ENCODE results near the gene KBTBD4. TPM values are rescaled to one million over a fixed set of nuclear protein-coding genes. Genes with fewer than 3 reads are reported as not detected.

Gene KBTBD4
- total RNA-seq (ENCODE audit: unreplicated experiment), result 12.1 TPM
- long read RNA-seq, transcript KBTBD4-202 (4 exons, 2,372 nt), result major isoform, 14 of 31 reads
- long read RNA-seq, transcript KBTBD4-201 (4 exons, 2,460 nt), result minor isoform, 10 of 31 reads
- long read RNA-seq, partial matches to known transcripts, result 0 of 31 reads
- long read RNA-seq, other reads (novel, unspliced or antisense), result 5 of 31 reads

DNA sequence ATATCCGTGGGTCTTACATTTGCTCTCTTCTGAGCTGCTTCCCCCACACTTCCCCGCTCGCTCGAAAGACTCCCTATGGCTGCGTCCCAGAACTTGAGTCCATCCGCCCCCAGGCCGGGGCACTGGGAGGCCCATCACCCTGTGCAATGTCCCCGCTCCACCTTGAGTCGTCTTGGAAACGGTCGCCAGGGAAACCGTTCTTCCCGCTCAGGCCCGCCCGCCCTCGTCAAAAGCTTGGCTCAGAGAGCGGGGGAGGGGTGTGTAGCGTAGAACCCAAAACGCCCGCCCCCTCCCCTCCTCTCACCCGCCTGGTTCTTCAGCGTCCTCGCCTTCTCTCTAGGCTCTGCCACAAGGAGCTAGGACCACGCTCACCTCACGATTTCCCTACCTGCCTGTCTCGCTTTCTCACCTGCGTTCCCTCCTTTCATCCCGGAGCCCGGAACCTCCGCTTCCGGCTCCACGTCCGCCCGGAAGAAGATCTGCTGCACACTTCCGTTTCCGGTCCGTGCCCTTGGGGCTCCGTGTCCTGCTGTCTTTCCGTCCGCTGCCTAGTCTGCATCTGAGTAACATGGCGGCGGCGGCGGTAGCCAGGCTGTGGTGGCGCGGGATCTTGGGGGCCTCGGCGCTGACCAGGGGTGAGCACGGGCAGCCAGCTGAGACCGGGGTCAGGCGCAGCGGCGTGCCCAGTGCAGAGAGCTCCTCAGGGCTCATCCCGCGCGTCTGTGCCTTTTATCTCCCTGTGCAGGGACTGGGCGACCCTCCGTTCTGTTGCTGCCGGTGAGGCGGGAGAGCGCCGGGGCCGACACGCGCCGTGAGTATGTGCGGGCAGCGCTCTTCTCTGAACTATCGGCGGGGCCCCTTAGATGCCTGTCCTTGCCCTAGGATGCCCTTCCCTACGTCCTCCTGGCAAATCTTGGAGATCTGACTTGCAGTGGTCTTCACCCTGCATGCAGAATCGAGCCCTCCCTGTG, at the start of gene KBTBD4, which contains the start of gene NDUFS3:
KBTBD4 (minus strand) TSS at position 447 of the 971 bp plus-strand sequence; CDS start at position 428, 19 bp downstream.
NDUFS3 (plus strand) TSS at position 551 of the 971 bp plus-strand sequence; CDS start at position 569, 18 bp downstream.
- H3K36me3 Mint-ChIP-seq (ENCODE audit: low read depth, unreplicated experiment), result peaks cover 48% of the 10 kb centered on the region
- DNase-seq (ENCODE audit: low spot score), result peak; percentile 87
- H3K4me3 Mint-ChIP-seq (ENCODE audit: unreplicated experiment), result peak within 1 kb of the TSS; percentile 100
- TF ChIP-seq, protein P1, sequence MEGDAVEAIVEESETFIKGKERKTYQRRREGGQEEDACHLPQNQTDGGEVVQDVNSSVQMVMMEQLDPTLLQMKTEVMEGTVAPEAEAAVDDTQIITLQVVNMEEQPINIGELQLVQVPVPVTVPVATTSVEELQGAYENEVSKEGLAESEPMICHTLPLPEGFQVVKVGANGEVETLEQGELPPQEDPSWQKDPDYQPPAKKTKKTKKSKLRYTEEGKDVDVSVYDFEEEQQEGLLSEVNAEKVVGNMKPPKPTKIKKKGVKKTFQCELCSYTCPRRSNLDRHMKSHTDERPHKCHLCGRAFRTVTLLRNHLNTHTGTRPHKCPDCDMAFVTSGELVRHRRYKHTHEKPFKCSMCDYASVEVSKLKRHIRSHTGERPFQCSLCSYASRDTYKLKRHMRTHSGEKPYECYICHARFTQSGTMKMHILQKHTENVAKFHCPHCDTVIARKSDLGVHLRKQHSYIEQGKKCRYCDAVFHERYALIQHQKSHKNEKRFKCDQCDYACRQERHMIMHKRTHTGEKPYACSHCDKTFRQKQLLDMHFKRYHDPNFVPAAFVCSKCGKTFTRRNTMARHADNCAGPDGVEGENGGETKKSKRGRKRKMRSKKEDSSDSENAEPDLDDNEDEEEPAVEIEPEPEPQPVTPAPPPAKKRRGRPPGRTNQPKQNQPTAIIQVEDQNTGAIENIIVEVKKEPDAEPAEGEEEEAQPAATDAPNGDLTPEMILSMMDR (IDR thresholded peaks at IDR 0.05; ENCODE audit: unreplicated experiment), result no peak
- H3K27ac Mint-ChIP-seq (ENCODE audit: unreplicated experiment), result peak within 1 kb of the TSS; percentile 99
- H3K9me3 Mint-ChIP-seq (ENCODE audit: unreplicated experiment), result no peaks in the 10 kb centered on the region
- peaks cover 50% of the 10 kb centered on the region for H3K4me1 Mint-ChIP-seq (ENCODE audit: unreplicated experiment)
- H3K27me3 Mint-ChIP-seq (ENCODE audit: unreplicated experiment), result peaks cover 33% of the 10 kb centered on the region

DNA sequence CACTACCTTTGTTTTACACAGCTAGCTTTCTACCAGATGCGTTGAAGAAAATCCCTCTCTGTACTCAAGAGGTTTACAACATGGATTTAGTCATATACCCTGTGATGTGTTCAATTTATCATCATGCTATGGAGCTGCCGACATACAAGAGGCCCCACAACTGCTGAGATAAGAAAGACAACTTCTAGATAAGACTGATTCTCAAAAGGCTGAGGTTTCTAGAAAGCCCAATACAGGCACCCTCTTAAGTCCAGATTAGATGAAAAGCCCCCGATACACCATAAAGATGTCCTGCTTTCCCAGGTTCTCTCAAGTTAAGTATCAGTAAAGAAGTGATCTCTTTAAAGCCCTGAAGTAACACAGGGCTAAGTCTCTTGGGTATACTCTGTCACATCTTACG, 49.3 kb upstream of the KBTBD4 start:
- TF ChIP-seq, protein P1 (IDR thresholded peaks at IDR 0.05; ENCODE audit: unreplicated experiment), result no peak
- Mint-ChIP-seq H3K36me3 (ENCODE audit: low read depth, unreplicated experiment) (peaks cover 29% of the 10 kb centered on the region), H3K27ac (ENCODE audit: unreplicated experiment) (no peak overlapping the region), H3K4me3 (ENCODE audit: unreplicated experiment) (no peak overlapping the region), H3K4me1 (ENCODE audit: unreplicated experiment) (no peaks in the 10 kb centered on the region), H3K9me3 (ENCODE audit: unreplicated experiment) (no peaks in the 10 kb centered on the region), H3K27me3 (ENCODE audit: unreplicated experiment) (no peaks in the 10 kb centered on the region)
- DNase-seq (ENCODE audit: low spot score), result no peak

DNA sequence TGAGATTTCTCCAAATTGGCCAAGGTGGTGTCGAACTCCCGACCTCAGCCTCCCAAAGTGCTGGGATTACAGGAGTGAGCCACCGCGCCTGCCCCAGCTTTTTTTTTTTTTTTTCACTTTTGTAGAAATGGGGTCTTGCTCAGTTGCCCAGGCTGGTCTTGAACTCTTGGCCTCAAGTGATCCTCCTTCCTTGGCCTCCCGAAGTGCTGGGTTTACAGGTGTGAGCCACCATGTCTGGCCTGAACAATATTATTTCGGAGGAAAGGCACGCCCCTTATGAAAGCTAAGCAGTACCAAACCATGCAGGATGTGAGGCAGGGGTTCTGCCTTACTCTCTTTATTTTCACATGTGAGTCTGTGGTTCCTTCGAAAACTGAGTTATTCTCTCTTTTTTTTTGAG, 47.5 kb upstream of the KBTBD4 start:
- Mint-ChIP-seq H3K4me3 (ENCODE audit: unreplicated experiment) (no peak overlapping the region), H3K36me3 (ENCODE audit: low read depth, unreplicated experiment) (peaks cover 33% of the 10 kb centered on the region), H3K9me3 (ENCODE audit: unreplicated experiment) (no peaks in the 10 kb centered on the region), H3K27ac (ENCODE audit: unreplicated experiment) (no peak overlapping the region), H3K4me1 (ENCODE audit: unreplicated experiment) (no peaks in the 10 kb centered on the region), H3K27me3 (ENCODE audit: unreplicated experiment) (no peaks in the 10 kb centered on the region)
- TF ChIP-seq, protein P1 (IDR thresholded peaks at IDR 0.05; ENCODE audit: unreplicated experiment), result no peak
- no peak for DNase-seq (ENCODE audit: low spot score)

DNA sequence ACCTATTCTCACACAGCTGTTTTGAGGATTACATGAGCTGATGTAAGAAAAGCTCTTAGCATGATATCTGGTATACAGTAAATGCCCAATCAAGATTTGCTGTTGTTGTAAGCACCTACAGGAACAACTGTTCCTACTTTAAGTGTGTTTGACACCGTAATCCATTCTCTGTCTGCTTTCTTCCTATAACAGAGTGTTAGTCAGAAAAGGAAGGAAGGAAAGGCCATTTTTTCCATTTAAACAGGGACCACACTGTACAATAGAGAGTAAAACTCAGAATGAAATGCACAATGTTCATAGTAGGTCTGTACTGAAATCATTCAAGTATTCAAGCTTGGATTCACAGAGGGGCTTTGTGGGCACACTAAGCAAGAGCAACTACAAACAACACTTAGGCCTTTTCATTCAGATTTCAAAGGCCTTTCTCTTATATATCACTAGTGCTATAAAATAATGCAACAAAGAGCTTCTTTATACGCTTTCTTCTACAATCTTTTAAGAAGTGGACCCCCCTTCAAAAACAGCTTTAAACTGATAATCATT, 42.1 kb upstream of the KBTBD4 start:
- H3K4me1 Mint-ChIP-seq (ENCODE audit: unreplicated experiment), result no peaks in the 10 kb centered on the region
- TF ChIP-seq, protein P1 (IDR thresholded peaks at IDR 0.05; ENCODE audit: unreplicated experiment), result no peak
- H3K9me3 Mint-ChIP-seq (ENCODE audit: unreplicated experiment), result no peaks in the 10 kb centered on the region
- no peaks in the 10 kb centered on the region for H3K27me3 Mint-ChIP-seq (ENCODE audit: unreplicated experiment)
- peak overlapping the region; percentile 65 for H3K4me3 Mint-ChIP-seq (ENCODE audit: unreplicated experiment)
- peaks cover 11% of the 10 kb centered on the region for H3K36me3 Mint-ChIP-seq (ENCODE audit: low read depth, unreplicated experiment)
- peak overlapping the region; percentile 48 for H3K27ac Mint-ChIP-seq (ENCODE audit: unreplicated experiment)
- no peak for DNase-seq (ENCODE audit: low spot score)

Data from endothelial cell (in vitro differentiated cells).